Natural killer cell (primary cell): ENCODE results near the gene FREM1. TPM values are rescaled to one million over a fixed set of nuclear protein-coding genes. Genes with fewer than 3 reads are reported as not detected.
"Not testable (repeated sequence)": the region's sequence is repeated elsewhere in the genome, so short reads cannot be mapped to it uniquely, and the experiment has no call there.

Experiments
- ATAC-seq, 3 donors: fragments of 150-1000 bp in 2 of 3; fragments of 200-7000 bp in 1 of 3; cut with Tn5 transposase; 1 replicate in 1 of 3; 2 replicates in 2 of 3; pipeline ENCODE4 v1.10.0; 2021; ENCODE audit warnings: mild to moderate bottlenecking in 2 of 3, moderate library complexity in 2 of 3
- DNase-seq, 2 donors: peaks; one replicate each; pipeline versions ENCODE4 v3.0.0 to v3.0.0-alpha.2; 2013 to 2021; ENCODE audit warnings: mixed read lengths in 1 of 2
- H3K27ac ChIP-seq: one replicate; pipeline ENCODE4 v1.5.1; 2013; ENCODE audit warnings: mild to moderate bottlenecking, low read length
- H3K27me3 ChIP-seq: one replicate; pipeline ENCODE4 v1.6.1; 2013; ENCODE audit warnings: low read length; ENCODE audit not compliant: control insufficient read depth, insufficient read depth
- H3K36me3 ChIP-seq: one replicate; pipeline ENCODE4 v1.6.1; 2013; ENCODE audit warnings: low read length; ENCODE audit not compliant: control insufficient read depth, insufficient read depth
- H3K4me1 ChIP-seq: one replicate; pipeline ENCODE4 v1.6.1; 2013; ENCODE audit warnings: low read length; ENCODE audit not compliant: control insufficient read depth, insufficient read depth
- H3K4me3 ChIP-seq: one replicate; pipeline ENCODE4 v1.5.1; 2013; ENCODE audit warnings: low read length
- H3K9me3 ChIP-seq: one replicate; pipeline ENCODE4 v1.6.1; 2013; ENCODE audit warnings: low read length; ENCODE audit not compliant: control insufficient read depth, insufficient read depth
- H3K27ac Mint-ChIP-seq, 2 donors: one replicate each; pipeline ENCODE4 v1.8.0; 2022; ENCODE audit warnings: mild to moderate bottlenecking in 2 of 2, mixed read lengths in 2 of 2, moderate library complexity in 1 of 2
- H3K27me3 Mint-ChIP-seq, 2 donors: one replicate each; pipeline ENCODE4 v1.8.0; 2022; ENCODE audit warnings: low read depth in 2 of 2, mixed read lengths in 2 of 2
- H3K36me3 Mint-ChIP-seq: one replicate; pipeline ENCODE4 v1.8.0; 2022; ENCODE audit warnings: mixed read lengths
- H3K4me1 Mint-ChIP-seq, 2 donors: one replicate each; pipeline ENCODE4 v1.8.0; 2022; ENCODE audit warnings: mixed read lengths in 2 of 2
- H3K4me3 Mint-ChIP-seq: one replicate; pipeline ENCODE4 v1.8.0; 2022; ENCODE audit warnings: mild to moderate bottlenecking, moderate library complexity, mixed read lengths
- H3K9me3 Mint-ChIP-seq, 2 donors: one replicate each; pipeline ENCODE4 v1.8.0; 2022; ENCODE audit warnings: mixed read lengths in 2 of 2
- CTCF ChIP-seq: fragments of 200-600 bp; IDR thresholded peaks from one replicate; pipeline ENCODE4 v1.8.0; 2022; ENCODE audit warnings: antibody characterized with exemption
- WGBS: methylation state at CpG from one replicate; pipeline ENCODE4 v1.1.7; 2013; ENCODE audit warnings: missing lambda C conversion rate; ENCODE audit not compliant: insufficient coverage; 5-methylcytosine and 5-hydroxymethylcytosine counted together
- intact Hi-C: fragments of 100-400 bp; cut with micrococcal nuclease; formaldehyde crosslinking; loops from one replicate; pipeline ENCODE4 v1.14.2; 2022
- total RNA-seq, 4 donors: library from RNA; stranded (reverse); fragments of 120-200 nt in 1 of 4; gene quantifications; one replicate each; pipeline versions ENCODE4 v1.2.3 to v1.2.4, GENCODE V29; 2013 to 2022

The FREM1 gene
- total RNA-seq, 3 donors from 2014 or later (not counting 1 experiment from before 2014, with no cell fraction given): 0.05 TPM; not detected in 2

GRCh38 chr9:14924230-14925219 lies 14.3 kb upstream of the FREM1 start:
- H3K36me3 Mint-ChIP-seq: no peaks in the 10 kb centered on the region
- no peaks in the 10 kb centered on the region for H3K4me1 Mint-ChIP-seq
- Histone ChIP-seq H3K36me3 (no peaks in the 10 kb centered on the region), H3K9me3 (no peaks in the 10 kb centered on the region), H3K27me3 (no peaks in the 10 kb centered on the region), H3K4me3 (no peak overlapping the region), H3K4me1 (no peaks in the 10 kb centered on the region), H3K27ac (no peak overlapping the region)
- H3K9me3 Mint-ChIP-seq: no peaks in the 10 kb centered on the region
- no peak overlapping the region for H3K4me3 Mint-ChIP-seq
- H3K27me3 Mint-ChIP-seq: no peaks in the 10 kb centered on the region
- no peak for TF ChIP-seq CTCF
- DNase-seq (no peak), ATAC-seq (no peak)
- intact Hi-C loops: no loop called here
- H3K27ac Mint-ChIP-seq: no peak overlapping the region
- WGBS: 74% methylated on average over 6 of the region's 7 CpGs

GRCh38 chr9:14923701-14924100 lies 13.5 kb upstream of the FREM1 start:
- WGBS: 85% methylated on average over 1 of the region's 2 CpGs

GRCh38 chr9:14920805-14921204 lies 10.6 kb upstream of the FREM1 start:
- H3K36me3 Mint-ChIP-seq, intact Hi-C loops, H3K27ac Mint-ChIP-seq, H3K4me3 ChIP-seq, ATAC-seq, H3K27ac ChIP-seq, H3K4me3 Mint-ChIP-seq, H3K4me1 ChIP-seq, H3K4me1 Mint-ChIP-seq, H3K9me3 Mint-ChIP-seq, DNase-seq, H3K9me3 ChIP-seq, H3K36me3 ChIP-seq, H3K27me3 ChIP-seq, H3K27me3 Mint-ChIP-seq: not testable (repeated sequence)
- WGBS: 70% methylated on average over 3 of the region's 3 CpGs

More at GRCh38 chr9:14923701-14924100, 13.5 kb upstream of the FREM1 start:
- Mint-ChIP-seq H3K27ac (no peak overlapping the region), H3K27me3 (no peaks in the 10 kb centered on the region), H3K4me3 (no peak overlapping the region), H3K4me1 (no peaks in the 10 kb centered on the region), H3K36me3 (no peaks in the 10 kb centered on the region), H3K9me3 (no peaks in the 10 kb centered on the region)
- no peak for ATAC-seq
- Histone ChIP-seq H3K27me3 (no peaks in the 10 kb centered on the region), H3K9me3 (no peaks in the 10 kb centered on the region), H3K4me3 (no peak overlapping the region), H3K36me3 (no peaks in the 10 kb centered on the region), H3K4me1 (no peaks in the 10 kb centered on the region), H3K27ac (no peak overlapping the region)
- TF ChIP-seq CTCF: no peak
- no peak for DNase-seq
- intact Hi-C loops: no loop called here

- Histone ChIP-seq H3K9me3 (no peaks in the 10 kb centered on the region), H3K27ac (no peak overlapping the region), H3K4me1 (no peaks in the 10 kb centered on the region), H3K27me3 (no peaks in the 10 kb centered on the region), H3K36me3 (no peaks in the 10 kb centered on the region), H3K4me3 (no peak overlapping the region)
- intact Hi-C loops: no loop called here
- TF ChIP-seq CTCF: no peak
- no peak for DNase-seq
- no peak for ATAC-seq
- WGBS: no CpG with 5 or more reads among the region's 1 CpG
- Mint-ChIP-seq H3K27me3 (no peaks in the 10 kb centered on the region), H3K4me3 (no peak overlapping the region), H3K36me3 (no peaks in the 10 kb centered on the region), H3K9me3 (no peaks in the 10 kb centered on the region), H3K4me1 (no peaks in the 10 kb centered on the region), H3K27ac (no peak overlapping the region)
Observed at GRCh38 chr9:14913366-14913765, 3.1 kb upstream of the FREM1 start.
